Uterus (tissue), 2 donors: Measurements from ENCODE around the gene EXO5.

ENCODE experiments used
- CTCF ChIP-seq, 4 experiments: fragments of 200-600 bp in 2 of 4; fragments of 450-650 bp in 2 of 4; sonication (generic) in 2 of 4; IDR thresholded peaks; one replicate each; pipeline ENCODE4 v1.5.1; 2016 to 2019; ENCODE audit warnings: antibody characterized with exemption in 4 of 4, mild to moderate bottlenecking in 2 of 4, moderate library complexity in 1 of 4
- POLR2A ChIP-seq, 2 donors: fragments of 450-650 bp; IDR thresholded peaks; one replicate each; pipeline ENCODE4 v1.6.1; 2016; ENCODE audit warnings: antibody characterized with exemption in 2 of 2, mild to moderate bottlenecking in 1 of 2, moderate library complexity in 1 of 2

GRCh38 chr1:40469327-40469726, 39.2 kb upstream of the EXO5 start:
- TF ChIP-seq POLR2A (IDR thresholded peaks at IDR 0.05): no peak
- no peak for TF ChIP-seq CTCF (IDR thresholded peaks at IDR 0.05)
